Measurements from ENCODE around the gene UIMC1. TPM values are rescaled to one million over a fixed set of nuclear protein-coding genes. Genes with fewer than 3 reads are reported as not detected.

The UIMC1 gene
- total RNA-seq, 1 donor from 2014 or later, result 24.5 TPM

DNA sequence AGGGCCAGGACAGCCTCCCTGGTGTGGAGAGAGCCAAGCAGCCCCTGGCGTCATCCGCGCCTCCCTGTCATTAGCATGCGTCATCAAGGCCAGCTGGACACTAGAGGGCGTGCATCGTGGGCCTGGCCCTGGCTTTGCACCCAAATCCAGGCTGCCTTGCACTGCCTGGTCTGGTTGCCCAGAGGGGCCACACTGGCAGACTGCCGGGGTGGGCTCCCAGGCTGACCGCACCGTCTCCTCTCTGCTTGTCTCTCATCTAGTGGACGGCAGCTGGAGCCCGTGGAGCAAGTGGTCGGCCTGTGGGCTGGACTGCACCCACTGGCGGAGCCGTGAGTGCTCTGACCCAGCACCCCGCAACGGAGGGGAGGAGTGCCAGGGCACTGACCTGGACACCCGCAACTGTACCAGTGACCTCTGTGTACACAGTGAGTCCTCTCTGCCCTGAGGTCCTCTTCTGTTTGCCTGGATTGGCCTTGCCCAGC lies 136.4 kb downstream of the UIMC1 start:
- Histone ChIP-seq H3K4me3 (ENCODE audit: low read depth, low read length) (no peak overlapping the region), H3K36me3 (ENCODE audit: control insufficient read depth, insufficient read depth, low read length) (no peaks in the 10 kb centered on the region), H3K27me3 (ENCODE audit: control insufficient read depth, insufficient read depth, low read length) (peaks cover 18% of the 10 kb centered on the region)
- DNase-seq (ENCODE audit: low read depth), result peak; percentile 18
- no peak for FAIRE-seq
- TF ChIP-seq, protein P1, sequence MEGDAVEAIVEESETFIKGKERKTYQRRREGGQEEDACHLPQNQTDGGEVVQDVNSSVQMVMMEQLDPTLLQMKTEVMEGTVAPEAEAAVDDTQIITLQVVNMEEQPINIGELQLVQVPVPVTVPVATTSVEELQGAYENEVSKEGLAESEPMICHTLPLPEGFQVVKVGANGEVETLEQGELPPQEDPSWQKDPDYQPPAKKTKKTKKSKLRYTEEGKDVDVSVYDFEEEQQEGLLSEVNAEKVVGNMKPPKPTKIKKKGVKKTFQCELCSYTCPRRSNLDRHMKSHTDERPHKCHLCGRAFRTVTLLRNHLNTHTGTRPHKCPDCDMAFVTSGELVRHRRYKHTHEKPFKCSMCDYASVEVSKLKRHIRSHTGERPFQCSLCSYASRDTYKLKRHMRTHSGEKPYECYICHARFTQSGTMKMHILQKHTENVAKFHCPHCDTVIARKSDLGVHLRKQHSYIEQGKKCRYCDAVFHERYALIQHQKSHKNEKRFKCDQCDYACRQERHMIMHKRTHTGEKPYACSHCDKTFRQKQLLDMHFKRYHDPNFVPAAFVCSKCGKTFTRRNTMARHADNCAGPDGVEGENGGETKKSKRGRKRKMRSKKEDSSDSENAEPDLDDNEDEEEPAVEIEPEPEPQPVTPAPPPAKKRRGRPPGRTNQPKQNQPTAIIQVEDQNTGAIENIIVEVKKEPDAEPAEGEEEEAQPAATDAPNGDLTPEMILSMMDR (IDR thresholded peaks at IDR 0.05; ENCODE audit: insufficient read depth, low read length, severe bottlenecking), result peak; percentile 66

DNA sequence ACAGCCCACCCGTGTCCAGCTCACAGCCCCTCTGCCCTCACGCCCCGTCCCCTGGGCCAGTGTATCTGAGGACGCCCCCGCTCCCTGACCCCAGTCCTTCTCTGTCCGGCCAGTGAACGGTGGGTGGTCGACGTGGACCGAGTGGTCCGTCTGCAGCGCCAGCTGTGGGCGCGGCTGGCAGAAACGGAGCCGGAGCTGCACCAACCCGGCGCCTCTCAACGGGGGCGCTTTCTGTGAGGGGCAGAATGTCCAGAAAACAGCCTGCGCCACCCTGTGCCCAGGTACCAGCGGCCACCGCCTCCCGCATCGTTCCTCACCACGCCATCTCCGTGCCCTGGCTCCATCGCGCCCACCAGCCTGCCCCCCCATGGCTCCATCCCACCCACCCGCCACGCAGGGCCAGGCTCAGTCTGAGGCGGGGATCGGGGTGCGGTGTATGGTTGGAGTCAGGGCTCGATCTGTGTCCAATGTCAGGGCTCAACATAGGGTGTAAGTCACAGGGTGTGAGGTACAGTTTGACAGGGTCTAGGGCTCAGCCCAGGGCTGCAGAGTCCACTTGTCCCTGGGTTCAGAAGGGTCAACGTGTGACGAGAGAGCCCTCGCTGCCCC lies 137.0 kb downstream of the UIMC1 start:
- H3K36me3 ChIP-seq (ENCODE audit: control insufficient read depth, insufficient read depth, low read length), result no peaks in the 10 kb centered on the region
- FAIRE-seq, result no peak
- peaks cover 15% of the 10 kb centered on the region for H3K27me3 ChIP-seq (ENCODE audit: control insufficient read depth, insufficient read depth, low read length)
- TF ChIP-seq, protein P1 (IDR thresholded peaks at IDR 0.05; ENCODE audit: insufficient read depth, low read length, severe bottlenecking), result no peak
- DNase-seq (ENCODE audit: low read depth), result no peak
- H3K4me3 ChIP-seq (ENCODE audit: low read depth, low read length), result no peak overlapping the region

DNA sequence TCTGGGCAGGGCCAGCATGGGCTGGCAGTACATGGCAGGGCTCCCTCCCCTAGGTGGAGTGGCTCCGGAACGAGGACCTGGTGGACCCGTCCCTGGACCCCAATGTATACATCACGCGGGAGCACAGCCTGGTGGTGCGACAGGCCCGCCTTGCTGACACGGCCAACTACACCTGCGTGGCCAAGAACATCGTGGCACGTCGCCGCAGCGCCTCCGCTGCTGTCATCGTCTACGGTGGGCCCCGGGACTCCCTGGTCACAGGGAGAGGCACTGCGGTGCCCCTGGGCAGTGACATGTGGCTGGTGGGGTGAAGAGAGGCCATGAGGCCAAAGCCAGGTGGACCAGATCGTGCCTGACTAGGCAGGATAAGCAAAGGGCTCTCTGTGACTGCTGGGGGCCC lies 137.8 kb downstream of the UIMC1 start:
- FAIRE-seq, result no peak
- TF ChIP-seq, protein P1 (IDR thresholded peaks at IDR 0.05; ENCODE audit: insufficient read depth, low read length, severe bottlenecking), result no peak

DNA sequence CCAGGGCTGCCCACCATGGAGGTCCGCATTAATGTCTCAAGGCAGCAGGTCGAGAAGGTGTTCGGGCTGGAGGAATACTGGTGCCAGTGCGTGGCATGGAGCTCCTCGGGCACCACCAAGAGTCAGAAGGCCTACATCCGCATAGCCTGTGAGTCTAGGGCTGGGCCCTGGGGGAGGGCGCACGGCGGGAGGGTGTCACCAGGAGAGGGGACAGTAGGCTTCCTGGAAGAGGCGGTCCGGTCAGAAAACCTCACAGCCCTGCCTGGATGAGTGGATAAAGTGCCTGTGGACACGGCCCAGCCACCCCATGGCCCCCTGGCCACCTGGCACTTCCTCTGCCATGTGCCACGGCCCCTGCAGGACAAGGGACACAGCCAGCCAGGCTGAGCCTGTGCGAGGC lies 138.5 kb downstream of the UIMC1 start:
- no peak overlapping the region for H3K4me3 ChIP-seq (ENCODE audit: low read depth, low read length)
- TF ChIP-seq, protein P1 (IDR thresholded peaks at IDR 0.05; ENCODE audit: insufficient read depth, low read length, severe bottlenecking), result no peak
- DNase-seq (ENCODE audit: low read depth) (no peak), FAIRE-seq (no peak)
- H3K36me3 ChIP-seq (ENCODE audit: control insufficient read depth, insufficient read depth, low read length), result no peaks in the 10 kb centered on the region
- H3K27me3 ChIP-seq (ENCODE audit: control insufficient read depth, insufficient read depth, low read length), result peaks cover 24% of the 10 kb centered on the region

More for the DNA sequence above, 137.8 kb downstream of the UIMC1 start:
- H3K36me3 ChIP-seq (ENCODE audit: control insufficient read depth, insufficient read depth, low read length), result no peaks in the 10 kb centered on the region
- no peak overlapping the region for H3K4me3 ChIP-seq (ENCODE audit: low read depth, low read length)
- H3K27me3 ChIP-seq (ENCODE audit: control insufficient read depth, insufficient read depth, low read length), result peaks cover 20% of the 10 kb centered on the region
- no peak for DNase-seq (ENCODE audit: low read depth)

DNA sequence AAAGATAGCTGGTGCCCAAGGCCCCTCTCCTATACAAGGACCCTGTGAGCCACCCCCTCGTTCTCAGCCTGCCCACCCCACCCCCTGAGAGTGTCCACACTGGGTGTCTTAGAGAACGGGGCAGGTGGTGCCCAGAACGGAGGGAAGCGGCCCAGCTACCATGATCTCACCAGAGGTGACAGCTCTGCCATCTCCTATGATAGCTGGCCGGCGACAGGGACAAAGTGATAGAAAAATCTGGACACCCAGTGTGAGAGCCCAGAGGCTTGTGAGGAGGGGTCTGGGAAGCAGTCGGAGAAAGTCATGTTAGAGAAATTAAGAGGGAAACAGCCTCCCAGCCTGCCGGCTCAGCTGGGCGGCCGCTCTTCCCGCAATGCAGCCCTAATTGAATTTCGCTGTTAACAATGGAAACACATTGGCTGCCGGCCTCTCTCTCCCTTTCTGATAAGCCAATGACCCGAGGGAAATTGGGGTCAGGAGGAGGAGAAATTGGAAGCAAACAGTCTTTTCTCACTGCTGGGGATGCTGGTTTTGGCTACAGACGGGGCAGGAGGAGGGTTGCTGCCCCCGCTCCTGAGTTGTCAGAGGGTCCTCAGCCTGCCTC lies 139.8 kb downstream of the UIMC1 start:
- TF ChIP-seq, protein P1 (IDR thresholded peaks at IDR 0.05; ENCODE audit: insufficient read depth, low read length, severe bottlenecking), result no peak
- H3K4me3 ChIP-seq (ENCODE audit: low read depth, low read length), result no peak overlapping the region
- H3K36me3 ChIP-seq (ENCODE audit: control insufficient read depth, insufficient read depth, low read length), result no peaks in the 10 kb centered on the region
- DNase-seq (ENCODE audit: low read depth), result no peak
- no peak for FAIRE-seq
- peaks cover 29% of the 10 kb centered on the region for H3K27me3 ChIP-seq (ENCODE audit: control insufficient read depth, insufficient read depth, low read length)

Data from bronchial epithelial cell (primary cell).